Mucosa of descending colon (tissue), 3 donors: Measurements from ENCODE around the gene CD37. TPM values are rescaled to one million over a fixed set of nuclear protein-coding genes. Genes with fewer than 3 reads are reported as not detected.
"Not testable (repeated sequence)": the region's sequence is repeated elsewhere in the genome, so short reads cannot be mapped to it uniquely, and the experiment has no call there.

Experiments used
- ATAC-seq: fragments of 200-7000 bp; cut with Tn5 transposase; one replicate; pipeline ENCODE4 v1.9.1; 2020; ENCODE audit warnings: mild to moderate bottlenecking, moderate library complexity
- DNase-seq, 3 donors: peaks; one replicate each; pipeline ENCODE4 v3.0.0-alpha.2; 2020
- H3K36me3 ChIP-seq: fragments of 200-600 bp; one replicate; pipeline ENCODE4 v1.8.0; 2021; ENCODE audit warnings: low read depth, mild to moderate bottlenecking
- H3K4me1 ChIP-seq: fragments of 200-600 bp; one replicate; pipeline ENCODE4 v1.8.0; 2021; ENCODE audit warnings: low read depth, mild to moderate bottlenecking
- H3K4me3 ChIP-seq: fragments of 200-600 bp; one replicate; pipeline ENCODE4 v1.8.0; 2021; ENCODE audit warnings: mild to moderate bottlenecking
- H3K9me3 ChIP-seq: fragments of 200-600 bp; one replicate; pipeline ENCODE4 v1.8.0; 2021; ENCODE audit warnings: mild to moderate bottlenecking
- CTCF ChIP-seq: fragments of 200-600 bp; IDR thresholded peaks from one replicate; pipeline ENCODE4 v1.8.0; 2022; ENCODE audit warnings: antibody characterized with exemption, mild to moderate bottlenecking
- intact Hi-C, 2 donors: fragments of 100-400 bp; cut with DNase I in 1 of 2; cut with micrococcal nuclease in 1 of 2; formaldehyde crosslinking; loops; one replicate each; pipeline versions ENCODE4 v1.11.0 to v1.11.1; 2022; cut with DNase I, micrococcal nuclease
- total RNA-seq, 3 donors: library from RNA; stranded (reverse); fragmentation: NEBNext Ultra II Directional in 2 of 3; extraction: Animal tissue kit (Norgen Biotek cat#: 25700) in 2 of 3; gene quantifications; one replicate each; pipeline versions ENCODE4 v1.2.1 to v1.2.4, GENCODE V29; 2021 to 2023
- donor health status: DM: no; HTN: no; CAD: no; lungs with moderate emphysema.
- donor health status: DM: no; HTN: no; CAD: no.
- donor health status: DM: no; HTN: yes; CAD: no.

Gene CD37
- total RNA-seq, 3 donors from 2014 or later = 5.6 to 11.2 (median 10.1) TPM

- ATAC-seq (no peak), DNase-seq (no peak)
- H3K4me3 ChIP-seq = no peak overlapping the region
- H3K4me1 ChIP-seq = no peaks in the 10 kb centered on the region
- TF ChIP-seq CTCF = no peak
- H3K36me3 ChIP-seq = no peaks in the 10 kb centered on the region
- intact Hi-C loops = no loop called here
- H3K9me3 ChIP-seq = no peaks in the 10 kb centered on the region
These were observed 26.1 kb upstream of the CD37 start for GRCh38 chr19:49309087-49309486.

GRCh38 chr19:49315111-49315510 lies 20.1 kb upstream of the CD37 start:
- Histone ChIP-seq H3K36me3 (no peaks in the 10 kb centered on the region), H3K4me1 (no peaks in the 10 kb centered on the region), H3K4me3 (no peak overlapping the region), H3K9me3 (peaks cover 7% of the 10 kb centered on the region)
- no peak for DNase-seq
- no peak for TF ChIP-seq CTCF
- intact Hi-C loops = no loop called here
- ATAC-seq = no peak

- no peak for TF ChIP-seq CTCF
- H3K4me3 ChIP-seq = no peak overlapping the region
- no peaks in the 10 kb centered on the region for H3K36me3 ChIP-seq
- DNase-seq (no peak), ATAC-seq (no peak)
- H3K4me1 ChIP-seq = no peaks in the 10 kb centered on the region
- H3K9me3 ChIP-seq = peaks cover 11% of the 10 kb centered on the region
- intact Hi-C loops = no loop called here
These were observed 18.9 kb upstream of the CD37 start for GRCh38 chr19:49316284-49316683.

GRCh38 chr19:49318296-49318695 lies 16.9 kb upstream of the CD37 start:
- no peak for DNase-seq
- Histone ChIP-seq H3K36me3 (no peaks in the 10 kb centered on the region), H3K9me3 (peaks cover 13% of the 10 kb centered on the region), H3K4me3 (no peak overlapping the region), H3K4me1 (no peaks in the 10 kb centered on the region)
- ATAC-seq = no peak
- intact Hi-C loops = no loop called here
- TF ChIP-seq CTCF = no peak

- ATAC-seq (no peak), DNase-seq (no peak)
These were observed 10.2 kb upstream of the CD37 start, which contains the start of gene SLC6A16 for GRCh38 chr19:49324801-49325576. TSS of gene SLC6A16 (minus strand) at chr19:49325191. CDS start at chr19:49311347, 13,844 bp downstream.

GRCh38 chr19:49325756-49326155 lies 9.4 kb upstream of the CD37 start:
- intact Hi-C loops, DNase-seq, H3K9me3 ChIP-seq, H3K4me3 ChIP-seq, H3K36me3 ChIP-seq, H3K4me1 ChIP-seq, ATAC-seq: not testable (repeated sequence)

More at GRCh38 chr19:49324801-49325576, 10.2 kb upstream of the CD37 start, which contains the start of gene SLC6A16:
- Histone ChIP-seq H3K36me3 (no peaks in the 10 kb centered on the region), H3K4me1 (no peaks in the 10 kb centered on the region), H3K9me3 (peaks cover 6% of the 10 kb centered on the region), H3K4me3 (no peak within 1 kb of the TSS)
- intact Hi-C loops = no loop called here
- TF ChIP-seq CTCF = no peak
